GM12864 (cell line): ENCODE results near the gene DEFB128.

Experiments used
- DNase-seq: peaks from one replicate; pipeline ENCODE4 v3.0.0-alpha.2; 2011; ENCODE audit warnings: low read depth
- H3K4me3 ChIP-seq: 2 replicates; pipeline ENCODE4 v1.5.1; 2011; ENCODE audit warnings: mild to moderate bottlenecking, low read depth, low read length, control low read depth
- CTCF ChIP-seq: IDR thresholded peaks from 2 replicates; pipeline ENCODE4 v1.5.1; 2011; ENCODE audit warnings: low read depth, mild to moderate bottlenecking, moderate library complexity, low read length, control low read depth, inconsistent platforms; ENCODE audit errors: missing control alignments

The DEFB128 gene

GRCh38 chr20:221258-221830, 31.8 kb upstream of the DEFB128 start:
- no peak for DNase-seq
- H3K4me3 ChIP-seq: no peak overlapping the region
- TF ChIP-seq CTCF: no peak

GRCh38 chr20:219290-220115, 30.0 kb upstream of the DEFB128 start:
- DNase-seq: no peak
- peak; percentile 21 for TF ChIP-seq CTCF
- H3K4me3 ChIP-seq: no peak overlapping the region

- no peak for TF ChIP-seq CTCF
- no peak for DNase-seq
- no peak overlapping the region for H3K4me3 ChIP-seq
Observed at GRCh38 chr20:217266-217665, 27.8 kb upstream of the DEFB128 start.

GRCh38 chr20:215796-216195, 26.3 kb upstream of the DEFB128 start:
- TF ChIP-seq CTCF: no peak
- DNase-seq: no peak
- H3K4me3 ChIP-seq: no peak overlapping the region

- no peak for TF ChIP-seq CTCF
- no peak for DNase-seq
- no peak overlapping the region for H3K4me3 ChIP-seq
Observed at GRCh38 chr20:214383-214782, 24.9 kb upstream of the DEFB128 start.

GRCh38 chr20:210809-211502, 21.4 kb upstream of the DEFB128 start:
- no peak overlapping the region for H3K4me3 ChIP-seq
- no peak for DNase-seq
- no peak for TF ChIP-seq CTCF
